ENCODE data around the gene ATP8A2. TPM values are rescaled to one million over a fixed set of nuclear protein-coding genes. Genes with fewer than 3 reads are reported as not detected.
A peak's percentile ranks its signal among the peaks of the same experiment; 100 is the strongest.

The ATP8A2 gene
- total RNA-seq, 2 donors from 2014 or later: 1.6 to 2.9 TPM

GRCh38 chr13:25979371-25979770 lies 607.6 kb downstream of the ATP8A2 start:
- Mint-ChIP-seq H3K4me1 (peaks cover 64% of the 10 kb centered on the region), H3K4me3 (peak overlapping the region; percentile 9), H3K9me3 (peaks cover 2% of the 10 kb centered on the region), H3K27ac (peak overlapping the region; percentile 99), H3K27me3 (ENCODE audit: insufficient read depth) (no peaks in the 10 kb centered on the region), H3K36me3 (ENCODE audit: low read depth) (peaks cover 2% of the 10 kb centered on the region)
- Histone ChIP-seq H3K9ac (ENCODE audit: extremely low read depth, low read length, poor library complexity, severe bottlenecking) (no peak overlapping the region), H3K27me3 (ENCODE audit: control insufficient read depth, insufficient read depth, low read length, poor library complexity, severe bottlenecking) (no peaks in the 10 kb centered on the region), H3K4me3 (ENCODE audit: low read length) (peak overlapping the region; percentile 37), H3K27ac (ENCODE audit: low read depth, low read length) (no peak overlapping the region), H3K4me1 (ENCODE audit: control insufficient read depth, insufficient read depth, low read length) (peaks cover 18% of the 10 kb centered on the region), H3K36me3 (ENCODE audit: control insufficient read depth, insufficient read depth, low read length) (no peaks in the 10 kb centered on the region), H3K9me3 (ENCODE audit: control insufficient read depth, low read length) (no peaks in the 10 kb centered on the region)
- WGBS, 2 experiments (ENCODE audit: insufficient coverage in 1 of 2, insufficient read length in 1 of 2): 67 to 75% methylated on average over 5 to 6 of the region's 6 CpGs
- DNase-seq: peak; percentile 60
- TF ChIP-seq, protein P1, sequence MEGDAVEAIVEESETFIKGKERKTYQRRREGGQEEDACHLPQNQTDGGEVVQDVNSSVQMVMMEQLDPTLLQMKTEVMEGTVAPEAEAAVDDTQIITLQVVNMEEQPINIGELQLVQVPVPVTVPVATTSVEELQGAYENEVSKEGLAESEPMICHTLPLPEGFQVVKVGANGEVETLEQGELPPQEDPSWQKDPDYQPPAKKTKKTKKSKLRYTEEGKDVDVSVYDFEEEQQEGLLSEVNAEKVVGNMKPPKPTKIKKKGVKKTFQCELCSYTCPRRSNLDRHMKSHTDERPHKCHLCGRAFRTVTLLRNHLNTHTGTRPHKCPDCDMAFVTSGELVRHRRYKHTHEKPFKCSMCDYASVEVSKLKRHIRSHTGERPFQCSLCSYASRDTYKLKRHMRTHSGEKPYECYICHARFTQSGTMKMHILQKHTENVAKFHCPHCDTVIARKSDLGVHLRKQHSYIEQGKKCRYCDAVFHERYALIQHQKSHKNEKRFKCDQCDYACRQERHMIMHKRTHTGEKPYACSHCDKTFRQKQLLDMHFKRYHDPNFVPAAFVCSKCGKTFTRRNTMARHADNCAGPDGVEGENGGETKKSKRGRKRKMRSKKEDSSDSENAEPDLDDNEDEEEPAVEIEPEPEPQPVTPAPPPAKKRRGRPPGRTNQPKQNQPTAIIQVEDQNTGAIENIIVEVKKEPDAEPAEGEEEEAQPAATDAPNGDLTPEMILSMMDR (conservative IDR thresholded peaks at IDR 0.05): no peak

- peaks cover 18% of the 10 kb centered on the region for H3K4me1 ChIP-seq (ENCODE audit: control insufficient read depth, insufficient read depth, low read length)
- peaks cover 59% of the 10 kb centered on the region for H3K4me1 Mint-ChIP-seq
- WGBS, 2 experiments (ENCODE audit: insufficient coverage in 1 of 2, insufficient read length in 1 of 2): 6 to 14% methylated on average over 2 of the region's 2 CpGs
Measured at GRCh38 chr13:25980255-25980654, 608.5 kb downstream of the ATP8A2 start.

GRCh38 chr13:25981060-25981459 lies 609.3 kb downstream of the ATP8A2 start:
- Mint-ChIP-seq H3K4me3 (no peak overlapping the region), H3K9me3 (peaks cover 2% of the 10 kb centered on the region), H3K27me3 (ENCODE audit: insufficient read depth) (no peaks in the 10 kb centered on the region), H3K27ac (no peak overlapping the region), H3K36me3 (ENCODE audit: low read depth) (peaks cover 2% of the 10 kb centered on the region), H3K4me1 (peaks cover 54% of the 10 kb centered on the region)
- DNase-seq: no peak
- Histone ChIP-seq H3K9ac (ENCODE audit: extremely low read depth, low read length, poor library complexity, severe bottlenecking) (no peak overlapping the region), H3K27ac (ENCODE audit: low read depth, low read length) (no peak overlapping the region), H3K36me3 (ENCODE audit: control insufficient read depth, insufficient read depth, low read length) (no peaks in the 10 kb centered on the region), H3K4me1 (ENCODE audit: control insufficient read depth, insufficient read depth, low read length) (peaks cover 18% of the 10 kb centered on the region), H3K9me3 (ENCODE audit: control insufficient read depth, low read length) (no peaks in the 10 kb centered on the region), H3K27me3 (ENCODE audit: control insufficient read depth, insufficient read depth, low read length, poor library complexity, severe bottlenecking) (no peaks in the 10 kb centered on the region), H3K4me3 (ENCODE audit: low read length) (no peak overlapping the region)
- TF ChIP-seq, protein P1 (conservative IDR thresholded peaks at IDR 0.05): no peak
- whole genome bisulfite sequencing, 2 experiments (ENCODE audit: insufficient coverage in 1 of 2, insufficient read length in 1 of 2): no CpG with 5 or more reads among the region's 1 CpG

More at GRCh38 chr13:25980255-25980654, 608.5 kb downstream of the ATP8A2 start:
- no peaks in the 10 kb centered on the region for H3K27me3 ChIP-seq (ENCODE audit: control insufficient read depth, insufficient read depth, low read length, poor library complexity, severe bottlenecking)
- peaks cover 2% of the 10 kb centered on the region for H3K36me3 Mint-ChIP-seq (ENCODE audit: low read depth)
- H3K36me3 ChIP-seq (ENCODE audit: control insufficient read depth, insufficient read depth, low read length): no peaks in the 10 kb centered on the region
- DNase-seq: peak; percentile 86
- H3K27me3 Mint-ChIP-seq (ENCODE audit: insufficient read depth): no peaks in the 10 kb centered on the region
- H3K4me3 Mint-ChIP-seq: peak overlapping the region; percentile 9
- peak overlapping the region; percentile 18 for H3K9ac ChIP-seq (ENCODE audit: extremely low read depth, low read length, poor library complexity, severe bottlenecking)
- no peak overlapping the region for H3K4me3 ChIP-seq (ENCODE audit: low read length)
- peak overlapping the region; percentile 99 for H3K27ac Mint-ChIP-seq
- no peaks in the 10 kb centered on the region for H3K9me3 ChIP-seq (ENCODE audit: control insufficient read depth, low read length)
- H3K27ac ChIP-seq (ENCODE audit: low read depth, low read length): no peak overlapping the region
- TF ChIP-seq, protein P1 (conservative IDR thresholded peaks at IDR 0.05): peak; percentile 77
- H3K9me3 Mint-ChIP-seq: peaks cover 2% of the 10 kb centered on the region

Measured in endodermal cell (in vitro differentiated cells).